Activated CD8-positive, alpha-beta T cell treated with anti-CD3 and anti-CD28 coated beads, Interleukin-2, amount 10 ng/mL, durations not matched to agents 7 days and 5 days (primary cell): ENCODE data around the gene PCGF2. TPM values are rescaled to one million over a fixed set of nuclear protein-coding genes. Genes with fewer than 3 reads are reported as not detected.

Source experiments
- ATAC-seq: fragments of 150-1000 bp; cut with Tn5 transposase; one replicate; pipeline ENCODE4 v1.10.0; 2021; ENCODE audit warnings: moderate library complexity
- CTCF ChIA-PET: fragments of 350-600 bp; sonication (Branson Sonifier 250); formaldehyde crosslinking; loops from one replicate; lab custom pipeline; 2021; ENCODE audit warnings: antibody characterized with exemption; lab: Charles Lee
- POLR2A ChIA-PET: fragments of 350-600 bp; sonication (Branson Sonifier 250); formaldehyde crosslinking; loops from one replicate; lab custom pipeline; 2021; ENCODE audit warnings: antibody characterized with exemption; lab: Charles Lee
- DNase-seq: peaks from one replicate; pipeline ENCODE4 v3.0.0-alpha.2; 2020
- H3K27ac Mint-ChIP-seq: one replicate; pipeline ENCODE4 v1.8.0; 2021; ENCODE audit warnings: mild to moderate bottlenecking, mixed read lengths
- H3K27me3 Mint-ChIP-seq: one replicate; pipeline ENCODE4 v1.8.0; 2021; ENCODE audit warnings: low read depth, mixed read lengths
- H3K36me3 Mint-ChIP-seq: one replicate; pipeline ENCODE4 v1.8.0; 2021; ENCODE audit warnings: low read depth, mixed read lengths
- H3K4me1 Mint-ChIP-seq: one replicate; pipeline ENCODE4 v1.8.0; 2021; ENCODE audit warnings: low read depth, mixed read lengths
- H3K4me3 Mint-ChIP-seq: one replicate; pipeline ENCODE4 v1.8.0; 2021; ENCODE audit warnings: mild to moderate bottlenecking, mixed read lengths
- H3K9me3 Mint-ChIP-seq: one replicate; pipeline ENCODE4 v1.8.0; 2022; ENCODE audit warnings: mixed read lengths; ENCODE audit not compliant: insufficient read depth
- total RNA-seq, 2 experiments: library from RNA; stranded (reverse); gene quantifications; one replicate each; pipeline ENCODE4 v1.2.3, GENCODE V29; 2021

PCGF2 gene
- total RNA-seq, 2 experiments from 2014 or later: 0.63 to 0.70 TPM

DNA sequence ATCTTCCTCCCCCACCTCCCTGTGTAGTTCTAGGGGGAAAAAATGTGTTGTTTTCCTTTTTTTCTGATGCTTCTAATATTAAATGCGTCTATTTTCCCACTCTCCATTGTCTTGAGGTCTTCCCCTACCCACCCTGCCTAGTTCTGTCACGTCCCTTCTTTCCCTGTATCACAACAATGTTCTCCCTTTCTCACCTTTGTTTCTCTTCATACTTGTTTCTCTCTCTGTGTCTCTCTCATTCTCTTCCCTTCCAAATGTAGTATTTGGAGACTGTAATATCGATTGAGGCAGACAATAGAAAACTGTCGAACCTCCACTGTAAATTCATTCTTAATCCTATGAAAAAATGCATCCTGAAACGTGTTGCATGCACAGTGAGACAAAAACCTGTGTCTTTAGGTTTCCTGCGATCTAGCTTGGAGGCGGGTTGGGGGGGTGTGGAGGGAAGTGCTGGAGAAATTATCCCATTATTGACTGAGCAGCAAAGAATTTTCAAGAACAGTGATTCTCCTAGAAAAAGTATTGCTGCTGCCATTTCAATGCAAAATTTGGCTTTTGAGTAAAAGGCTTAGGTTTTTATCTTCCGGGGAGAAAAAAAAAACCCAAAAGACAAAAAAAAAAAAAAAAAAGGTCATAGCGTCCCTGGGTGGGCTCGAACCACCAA is 3.1 kb upstream of the PCGF2 start:
- ChIA-PET CTCF (interaction anchor here (0.9 to 2.8 kb wide), 9 partner anchors 10 to 193 kb away, joined by 3 to 18 read pairs (median 5); no protein-coding TSS in a partner anchor), POLR2A (interaction anchor here (0.6 to 1.5 kb wide), 9 partner anchors 11 to 448 kb away, joined by 3 to 9 read pairs (median 3); partner anchors contain the start of genes CWC25, MLLT6 and RPL19)
- DNase-seq (no peak), ATAC-seq (no peak)
- H3K27ac Mint-ChIP-seq: peak overlapping the region; percentile 99
- H3K27me3 Mint-ChIP-seq: peaks cover 36% of the 10 kb centered on the region
- no peaks in the 10 kb centered on the region for H3K9me3 Mint-ChIP-seq
- peak overlapping the region; percentile 99 for H3K4me3 Mint-ChIP-seq
- peaks cover 27% of the 10 kb centered on the region for H3K36me3 Mint-ChIP-seq
- H3K4me1 Mint-ChIP-seq: peaks cover 46% of the 10 kb centered on the region

DNA sequence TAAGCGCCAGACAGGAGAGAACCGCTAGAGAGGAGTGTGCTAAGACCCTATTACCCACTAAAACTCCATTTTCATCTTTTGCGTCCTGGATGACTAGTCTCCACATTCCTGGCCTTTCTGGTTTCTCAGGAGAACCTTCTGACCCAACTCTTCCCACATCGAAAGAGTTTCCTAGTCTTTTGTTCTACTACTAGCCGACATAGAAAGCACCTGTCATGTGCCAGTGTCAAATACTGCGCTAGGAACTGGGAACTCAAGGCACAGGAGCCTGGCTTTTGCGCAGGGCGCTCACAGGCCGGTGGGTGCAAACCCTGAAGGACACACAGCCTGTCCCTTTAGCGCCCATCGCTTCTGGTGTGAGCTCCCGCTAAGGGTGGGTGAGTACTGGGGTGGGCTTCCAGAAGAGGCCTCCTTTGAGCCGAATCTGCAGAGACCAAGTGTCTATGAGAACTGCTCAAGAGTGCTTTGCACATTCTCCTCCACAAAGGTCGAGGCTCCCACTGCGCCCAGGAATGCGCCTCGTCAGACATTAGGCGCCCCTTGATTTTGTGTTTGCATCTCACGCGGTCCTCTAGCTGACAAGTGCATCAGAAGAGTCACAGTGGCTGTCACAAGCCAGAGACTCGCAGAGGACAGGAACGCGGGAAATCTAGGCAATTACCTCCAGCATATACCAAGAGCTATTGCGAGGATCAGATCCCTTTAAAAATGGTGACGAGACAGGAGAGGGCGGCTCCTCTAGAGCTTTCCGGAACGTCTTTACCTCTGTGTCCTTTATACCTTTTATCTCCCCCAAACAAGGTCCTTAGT is 2.4 kb upstream of the PCGF2 start:
- POLR2A ChIA-PET: interaction anchor here (0.9 to 1.1 kb wide), 3 partner anchors 15 to 449 kb away, joined by 3 read pairs; partner anchors contain the start of genes MLLT6 and RPL19
- DNase-seq: no peak

DNA sequence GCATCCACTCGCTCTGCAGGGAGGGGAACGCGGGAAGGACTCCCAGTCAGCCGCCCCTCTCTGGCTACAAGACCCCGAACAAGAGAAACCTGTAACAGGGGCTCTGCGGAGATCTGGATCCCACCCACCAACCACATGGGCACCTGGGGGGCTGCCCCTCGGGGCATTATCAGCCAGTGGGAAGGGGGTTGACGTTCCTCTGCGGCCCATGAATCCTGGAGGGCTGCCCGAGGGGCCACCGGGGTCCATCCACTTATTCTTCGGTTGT is 1.8 kb upstream of the PCGF2 start:
- Mint-ChIP-seq H3K4me1 (peaks cover 54% of the 10 kb centered on the region), H3K27ac (no peak overlapping the region), H3K9me3 (no peaks in the 10 kb centered on the region), H3K27me3 (peaks cover 45% of the 10 kb centered on the region), H3K4me3 (peak overlapping the region; percentile 99), H3K36me3 (peaks cover 19% of the 10 kb centered on the region)
- CTCF ChIA-PET: interaction anchor here (0.8 to 2.8 kb wide), 3 partner anchors 15 to 19 kb away, joined by 3 to 18 read pairs (median 8); partner anchors contain the start of gene CISD3
- ATAC-seq: no peak
- POLR2A ChIA-PET: interaction anchor here (0.9 kb wide), 1 partner anchor 45 kb away, joined by 3 read pairs; the partner anchor contains the start of gene MLLT6
- no peak for DNase-seq

More for the DNA sequence above, 2.4 kb upstream of the PCGF2 start:
- CTCF ChIA-PET: interaction anchor here (1.1 to 2.8 kb wide), 3 partner anchors 11 to 19 kb away, joined by 5 to 18 read pairs (median 6); no protein-coding TSS in a partner anchor
- peak overlapping the region; percentile 99 for H3K4me3 Mint-ChIP-seq
- no peaks in the 10 kb centered on the region for H3K9me3 Mint-ChIP-seq
- peaks cover 54% of the 10 kb centered on the region for H3K4me1 Mint-ChIP-seq
- peaks cover 44% of the 10 kb centered on the region for H3K27me3 Mint-ChIP-seq
- ATAC-seq: no peak
- no peak overlapping the region for H3K27ac Mint-ChIP-seq
- H3K36me3 Mint-ChIP-seq: peaks cover 20% of the 10 kb centered on the region

DNA sequence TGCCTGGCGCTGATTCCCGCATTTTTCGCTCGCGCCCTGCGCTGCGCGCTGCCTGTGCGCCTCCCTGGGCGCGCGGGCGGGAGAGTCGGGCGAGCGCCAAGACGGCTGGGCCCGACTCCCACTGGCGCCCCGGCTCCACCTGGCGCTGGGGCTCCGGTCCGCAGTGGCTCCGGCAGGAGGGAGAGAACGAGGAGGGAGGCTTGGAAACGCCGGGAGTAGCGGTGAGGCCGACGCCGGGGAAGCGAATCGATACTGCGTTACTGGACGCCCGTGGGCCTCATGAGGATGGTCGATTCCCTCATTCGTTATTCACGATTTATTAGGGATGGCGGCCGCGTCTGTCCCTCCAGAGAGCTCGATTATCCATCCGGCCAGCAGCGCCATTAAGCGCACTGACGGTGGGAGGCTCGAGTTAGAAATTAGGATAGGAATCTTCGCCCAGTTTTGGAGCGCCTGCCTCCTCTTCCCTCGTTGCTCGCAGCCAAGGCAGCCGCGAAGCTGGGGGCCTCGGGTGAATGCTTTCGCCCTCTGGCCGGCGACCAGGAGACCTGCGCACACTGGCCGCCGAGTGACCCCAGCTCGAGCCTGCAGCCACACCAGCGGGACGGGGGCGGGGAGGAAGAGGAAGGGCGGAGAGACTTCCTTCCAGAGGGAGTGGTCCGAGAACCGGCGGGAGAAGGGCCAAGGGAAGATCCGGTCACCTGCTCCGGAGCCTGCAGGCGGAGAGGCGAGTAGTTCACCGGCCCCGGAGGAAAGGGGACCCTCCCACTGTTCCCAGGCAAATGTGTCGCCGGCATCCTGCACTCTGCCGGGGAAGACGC is 1.3 kb upstream of the PCGF2 start:
- H3K4me3 Mint-ChIP-seq: peak overlapping the region; percentile 99
- H3K27ac Mint-ChIP-seq: no peak overlapping the region
- peaks cover 50% of the 10 kb centered on the region for H3K4me1 Mint-ChIP-seq
- POLR2A ChIA-PET: no interaction called here
- H3K27me3 Mint-ChIP-seq: peaks cover 50% of the 10 kb centered on the region
- no peak for DNase-seq
- peaks cover 16% of the 10 kb centered on the region for H3K36me3 Mint-ChIP-seq
- ATAC-seq: no peak
- no peaks in the 10 kb centered on the region for H3K9me3 Mint-ChIP-seq
- CTCF ChIA-PET: interaction anchor here (0.8 to 1.1 kb wide), 2 partner anchors 14 to 19 kb away, joined by 3 to 8 read pairs; partner anchors contain the start of gene CISD3

DNA sequence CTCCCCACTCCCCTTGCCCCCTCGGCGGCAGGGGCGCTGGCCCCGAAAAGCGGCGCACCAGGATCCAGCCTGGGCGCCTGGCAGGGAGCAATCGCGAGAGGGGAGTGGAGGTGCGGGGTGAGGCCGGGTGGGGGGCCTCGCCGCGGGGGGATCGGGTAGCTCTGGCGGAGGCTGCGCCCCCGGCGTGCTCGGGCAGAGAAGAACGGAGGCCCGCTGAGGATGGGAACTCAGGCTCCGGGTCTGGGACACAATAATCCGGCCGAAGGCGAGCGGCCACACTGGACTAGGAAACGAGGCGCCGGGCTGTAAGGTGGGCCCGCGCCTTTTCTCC is 721 bp upstream of the PCGF2 start:
- CTCF ChIA-PET: interaction anchor here (1.1 kb wide), 1 partner anchor 14 kb away, joined by 8 read pairs; no protein-coding TSS in a partner anchor
- Mint-ChIP-seq H3K27ac (no peak overlapping the region), H3K9me3 (no peaks in the 10 kb centered on the region), H3K4me1 (peaks cover 47% of the 10 kb centered on the region), H3K27me3 (peaks cover 53% of the 10 kb centered on the region), H3K36me3 (peaks cover 13% of the 10 kb centered on the region), H3K4me3 (peak overlapping the region; percentile 99)
- ATAC-seq: no peak
- no peak for DNase-seq
- POLR2A ChIA-PET: no interaction called here

DNA sequence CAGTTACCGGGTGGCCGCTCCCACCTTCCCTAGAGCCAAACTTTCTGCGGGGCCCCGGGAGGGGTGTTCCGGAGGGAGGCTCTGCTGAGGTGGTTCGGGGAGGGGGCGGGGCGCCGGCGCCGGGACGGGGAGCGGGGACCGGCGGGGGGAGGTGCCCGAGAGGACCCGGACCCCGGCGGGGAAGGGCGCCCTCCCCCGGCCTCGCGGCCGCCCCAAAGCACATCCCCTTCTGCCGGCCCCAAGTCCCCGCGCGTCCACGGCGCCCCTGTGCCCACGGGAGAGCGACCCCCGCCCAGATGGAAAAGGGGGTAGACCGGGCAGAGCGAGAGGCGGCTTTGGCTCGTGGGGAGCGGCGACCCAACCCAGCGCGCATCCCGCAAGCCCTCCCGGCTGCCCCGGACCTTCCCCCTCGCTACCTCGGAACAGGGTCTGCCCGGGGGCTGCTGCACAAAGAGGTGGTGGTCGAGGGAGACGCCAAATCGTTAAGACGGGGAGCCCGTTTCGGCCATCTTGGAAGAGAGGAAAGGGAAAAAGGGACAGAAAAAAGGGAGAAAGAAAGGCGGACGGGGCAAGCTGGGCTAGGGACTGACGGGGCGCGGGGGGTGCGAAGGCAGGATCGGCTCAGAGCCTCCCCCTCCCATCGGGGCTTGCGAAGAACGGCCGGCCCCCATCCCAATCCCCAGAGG is 530 bp downstream of the PCGF2 start:
- ATAC-seq (no peak), DNase-seq (no peak)
- Mint-ChIP-seq H3K27me3 (peaks cover 53% of the 10 kb centered on the region), H3K36me3 (peaks cover 5% of the 10 kb centered on the region), H3K9me3 (no peaks in the 10 kb centered on the region), H3K4me1 (peaks cover 45% of the 10 kb centered on the region), H3K27ac (no peak overlapping the region), H3K4me3 (peak overlapping the region; percentile 62)
- ChIA-PET CTCF (interaction anchor here (0.7 to 1.2 kb wide), 2 partner anchors 17 to 1615 kb away, joined by 3 read pairs; partner anchors contain the start of gene CISD3), POLR2A (no interaction called here)

DNA sequence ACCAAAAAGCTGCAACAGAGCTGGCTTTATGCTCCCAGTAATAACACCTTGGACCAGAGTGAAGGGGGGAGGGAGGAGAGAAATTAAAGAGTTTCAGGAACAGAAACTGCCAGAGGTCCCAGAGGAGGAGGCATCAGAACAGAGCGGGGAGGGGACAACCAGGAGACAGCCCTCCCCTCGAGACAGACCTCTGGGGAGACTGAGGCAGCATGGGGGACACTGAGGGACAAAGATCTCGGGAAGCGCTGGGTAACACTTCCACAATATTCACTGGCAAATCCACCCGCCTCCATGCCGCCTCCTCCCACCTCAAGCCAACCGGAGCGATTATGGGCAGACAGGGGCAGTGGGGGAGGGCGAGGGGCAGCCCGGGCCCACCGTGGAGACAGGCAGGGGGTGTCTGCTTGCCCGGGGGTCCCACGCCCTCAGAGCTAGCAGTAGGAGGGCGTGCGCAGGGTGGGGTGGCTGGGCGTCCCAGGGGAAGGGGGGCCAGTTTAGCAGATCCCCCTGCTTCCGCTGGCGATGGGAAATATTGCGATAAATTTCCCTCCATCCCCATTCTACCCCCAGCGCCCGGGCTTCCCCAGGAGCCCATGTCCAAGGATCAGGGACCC is 1.2 kb downstream of the PCGF2 start:
- H3K27ac Mint-ChIP-seq: no peak overlapping the region
- H3K27me3 Mint-ChIP-seq: peaks cover 53% of the 10 kb centered on the region
- peaks cover 47% of the 10 kb centered on the region for H3K4me1 Mint-ChIP-seq
- peak overlapping the region; percentile 34 for H3K4me3 Mint-ChIP-seq
- CTCF ChIA-PET: interaction anchor here (0.9 to 2.2 kb wide), 5 partner anchors 12 to 79 kb away, joined by 3 to 9 read pairs (median 3); partner anchors contain the start of gene CISD3
- DNase-seq (no peak), ATAC-seq (no peak)
- peaks cover 3% of the 10 kb centered on the region for H3K36me3 Mint-ChIP-seq
- POLR2A ChIA-PET: interaction anchor here (0.6 to 1.7 kb wide), 3 partner anchors 19 to 858 kb away, joined by 4 read pairs; partner anchors contain the start of gene MLLT6
- no peaks in the 10 kb centered on the region for H3K9me3 Mint-ChIP-seq

DNA sequence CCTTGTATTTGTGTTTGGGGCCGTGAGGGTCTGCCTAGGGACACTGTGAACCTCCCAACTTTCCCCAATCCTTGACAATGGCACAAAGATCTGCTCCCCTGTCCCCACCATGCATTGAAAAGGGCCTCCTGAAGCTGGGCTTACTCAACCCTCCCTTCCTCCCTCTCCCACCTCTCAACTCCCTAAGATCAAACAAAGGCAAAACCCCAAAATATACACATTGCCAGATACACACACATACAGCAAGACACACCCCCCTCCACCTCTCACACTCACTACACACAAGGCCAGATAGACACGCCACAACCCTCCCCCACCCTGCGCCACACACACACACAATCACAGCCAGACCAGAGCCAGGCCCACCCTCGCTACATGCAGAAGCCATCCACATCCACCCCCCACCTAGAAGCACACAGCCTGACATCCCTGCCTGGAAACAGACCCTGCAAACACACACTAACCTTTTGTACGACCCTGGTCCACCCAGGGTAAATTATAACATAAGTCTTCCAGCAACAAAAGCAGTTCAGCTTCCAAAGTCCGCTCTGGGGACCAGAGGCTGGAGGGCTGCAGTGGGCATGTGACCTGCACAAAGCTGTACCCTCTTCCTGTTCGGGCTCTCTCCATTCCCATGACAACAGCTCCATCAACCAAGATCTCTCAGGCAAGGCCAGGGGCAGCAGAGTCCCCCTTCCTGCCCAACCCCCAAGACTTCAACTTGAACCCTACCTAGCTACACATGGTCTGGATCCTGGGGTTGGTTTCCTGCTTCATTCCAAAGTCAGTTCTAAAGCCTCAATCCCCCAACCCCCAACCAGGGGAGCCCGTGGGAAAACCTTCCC is 1.9 kb downstream of the PCGF2 start:
- H3K9me3 Mint-ChIP-seq: no peaks in the 10 kb centered on the region
- CTCF ChIA-PET: interaction anchor here (0.9 to 2.2 kb wide), 5 partner anchors 11 to 79 kb away, joined by 3 to 9 read pairs (median 3); partner anchors contain the start of gene CISD3
- peaks cover 44% of the 10 kb centered on the region for H3K4me1 Mint-ChIP-seq
- no peaks in the 10 kb centered on the region for H3K36me3 Mint-ChIP-seq
- H3K27me3 Mint-ChIP-seq: peaks cover 55% of the 10 kb centered on the region
- peak overlapping the region; percentile 34 for H3K4me3 Mint-ChIP-seq
- DNase-seq: no peak
- H3K27ac Mint-ChIP-seq: no peak overlapping the region
- POLR2A ChIA-PET: interaction anchor here (0.6 to 1.7 kb wide), 4 partner anchors 15 to 859 kb away, joined by 3 to 4 read pairs (median 4); partner anchors contain the start of gene MLLT6
- no peak for ATAC-seq

DNA sequence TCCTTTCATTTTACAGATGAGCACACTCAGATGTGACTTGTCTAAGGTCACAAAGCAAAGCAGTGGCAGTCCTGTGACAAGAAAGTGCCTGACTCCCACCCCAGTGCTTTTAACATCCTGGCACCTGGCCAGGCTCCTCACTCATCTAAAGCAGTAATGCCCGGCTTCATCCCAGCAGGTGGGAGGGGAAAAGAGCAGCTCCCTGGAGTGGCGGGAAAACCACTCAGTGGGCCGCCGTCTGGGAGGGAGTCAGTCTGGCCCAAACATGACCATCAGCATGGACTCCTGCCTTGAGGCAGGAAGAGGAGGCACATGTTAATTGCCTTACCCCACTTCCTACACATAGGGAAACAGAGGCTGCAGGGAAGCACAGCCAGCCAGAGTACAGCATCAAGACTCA is 2.6 kb downstream of the PCGF2 start:
- H3K27ac Mint-ChIP-seq: no peak overlapping the region
- H3K4me1 Mint-ChIP-seq: peaks cover 37% of the 10 kb centered on the region
- no peak overlapping the region for H3K4me3 Mint-ChIP-seq
- ChIA-PET CTCF (interaction anchor here (1.0 to 2.2 kb wide), 3 partner anchors 11 to 69 kb away, joined by 3 to 9 read pairs (median 3); no protein-coding TSS in a partner anchor), POLR2A (interaction anchor here (0.8 to 1.7 kb wide), 2 partner anchors 14 to 41 kb away, joined by 3 to 4 read pairs; partner anchors contain the start of gene MLLT6)
- H3K36me3 Mint-ChIP-seq: no peaks in the 10 kb centered on the region
- peaks cover 50% of the 10 kb centered on the region for H3K27me3 Mint-ChIP-seq
- no peaks in the 10 kb centered on the region for H3K9me3 Mint-ChIP-seq
- no peak for DNase-seq
- no peak for ATAC-seq
